Testis (tissue), 3 donors: Measurements from ENCODE around the gene CBFA2T3. TPM values are rescaled to one million over a fixed set of nuclear protein-coding genes. Genes with fewer than 3 reads are reported as not detected.

Experiments
- DNase-seq: peaks from one replicate; pipeline ENCODE4 v3.0.0-alpha.2; 2019
- H3K27ac ChIP-seq, 2 donors: fragments of 200-600 bp; sonication (generic); one replicate each; pipeline ENCODE4 v1.5.1; 2019
- H3K27me3 ChIP-seq: fragments of 200-600 bp; sonication (generic); one replicate; pipeline ENCODE4 v1.5.1; 2019
- H3K36me3 ChIP-seq: fragments of 200-600 bp; sonication (generic); one replicate; pipeline ENCODE4 v1.5.1; 2017; ENCODE audit warnings: low read depth; ENCODE audit errors: missing control alignments
- H3K4me1 ChIP-seq: fragments of 200-600 bp; sonication (generic); one replicate; pipeline ENCODE4 v1.5.1; 2019
- H3K4me3 ChIP-seq, 2 donors: fragments of 200-600 bp; sonication (generic); one replicate each; pipeline ENCODE4 v1.5.1; 2017 to 2019
- H3K9me3 ChIP-seq: fragments of 200-600 bp; sonication (generic); one replicate; pipeline ENCODE4 v1.5.1; 2017
- POLR2A ChIP-seq: fragments of 450-650 bp; IDR thresholded peaks from one replicate; pipeline ENCODE4 v1.6.1; 2017; ENCODE audit warnings: antibody characterized with exemption, mild to moderate bottlenecking, moderate library complexity
- WGBS, 2 donors: methylation state at CpG; one replicate each; pipeline ENCODE4 v1.1.5; 2018; 5-methylcytosine and 5-hydroxymethylcytosine counted together
- intact Hi-C: fragments of 100-400 bp; cut with DNase I; formaldehyde crosslinking; loops from one replicate; pipeline ENCODE4 v1.15.1; 2023; ENCODE audit warnings: low total_unique reads
- polyA plus RNA-seq: library from polyadenylated mRNA; stranded (reverse); fragments of 350-450 nt; fragmentation: Illumina TruSeq; extraction: RNeasy Lipid Tissue Mini Kit (QIAGEN cat#74804); gene quantifications from one replicate; pipeline ENCODE4 v1.2.3, GENCODE V29; 2014; ENCODE audit warnings: low read depth, low replicate concordance; ENCODE audit not compliant: insufficient read depth
- total RNA-seq, 2 donors: library from RNA; depleted of rRNA; stranded (reverse); fragments of >200 nt; gene quantifications; one replicate each; pipeline ENCODE4 v1.2.3, GENCODE V29; 2016
- TF ChIP-seq, protein P1 (sequence below), 3 experiments: fragments of 450-650 bp in 2 of 3; fragments of 200-600 bp in 1 of 3; sonication (generic) in 1 of 3; IDR thresholded peaks; one replicate each; pipeline ENCODE4 v1.5.1; 2016 to 2019; ENCODE audit warnings: antibody characterized with exemption in 3 of 3, mild to moderate bottlenecking in 2 of 3, moderate library complexity in 1 of 3

CBFA2T3 gene
- total and polyA plus RNA-seq, 3 donors from 2014 or later = 7.1 to 11.9 (median 9.2) TPM

DNA sequence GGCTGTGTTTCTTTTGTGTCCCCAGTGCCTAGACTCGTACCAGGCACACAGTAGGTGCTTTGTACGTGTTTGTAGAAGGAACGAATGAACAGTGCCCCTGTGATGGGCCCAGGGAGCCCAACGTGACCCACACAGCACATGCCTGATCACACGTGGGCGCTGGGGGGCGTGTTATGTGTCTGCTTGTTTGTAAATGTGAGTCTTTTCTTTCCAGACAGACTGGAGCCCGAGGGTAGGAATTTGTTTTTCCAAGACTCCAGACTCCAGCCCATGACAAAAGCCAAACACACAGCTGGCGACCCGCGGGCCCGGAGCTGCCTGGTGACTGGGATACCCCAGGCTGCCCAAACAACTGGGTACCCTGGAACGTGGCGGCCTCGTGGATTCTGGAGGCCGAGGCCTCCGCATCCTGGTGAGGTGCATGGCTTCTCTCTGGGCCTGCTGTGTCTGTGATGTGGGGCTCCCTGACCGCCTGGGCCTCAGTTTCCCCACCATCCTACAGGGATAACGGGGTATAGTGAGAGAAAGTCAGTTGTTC lies 14.9 kb upstream of the CBFA2T3 start:
- Histone ChIP-seq H3K4me3 (no peak overlapping the region), H3K27ac (no peak overlapping the region), H3K9me3 (no peaks in the 10 kb centered on the region), H3K36me3 (no peaks in the 10 kb centered on the region), H3K4me1 (no peaks in the 10 kb centered on the region), H3K27me3 (no peaks in the 10 kb centered on the region)
- TF ChIP-seq, protein P1, sequence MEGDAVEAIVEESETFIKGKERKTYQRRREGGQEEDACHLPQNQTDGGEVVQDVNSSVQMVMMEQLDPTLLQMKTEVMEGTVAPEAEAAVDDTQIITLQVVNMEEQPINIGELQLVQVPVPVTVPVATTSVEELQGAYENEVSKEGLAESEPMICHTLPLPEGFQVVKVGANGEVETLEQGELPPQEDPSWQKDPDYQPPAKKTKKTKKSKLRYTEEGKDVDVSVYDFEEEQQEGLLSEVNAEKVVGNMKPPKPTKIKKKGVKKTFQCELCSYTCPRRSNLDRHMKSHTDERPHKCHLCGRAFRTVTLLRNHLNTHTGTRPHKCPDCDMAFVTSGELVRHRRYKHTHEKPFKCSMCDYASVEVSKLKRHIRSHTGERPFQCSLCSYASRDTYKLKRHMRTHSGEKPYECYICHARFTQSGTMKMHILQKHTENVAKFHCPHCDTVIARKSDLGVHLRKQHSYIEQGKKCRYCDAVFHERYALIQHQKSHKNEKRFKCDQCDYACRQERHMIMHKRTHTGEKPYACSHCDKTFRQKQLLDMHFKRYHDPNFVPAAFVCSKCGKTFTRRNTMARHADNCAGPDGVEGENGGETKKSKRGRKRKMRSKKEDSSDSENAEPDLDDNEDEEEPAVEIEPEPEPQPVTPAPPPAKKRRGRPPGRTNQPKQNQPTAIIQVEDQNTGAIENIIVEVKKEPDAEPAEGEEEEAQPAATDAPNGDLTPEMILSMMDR (IDR thresholded peaks at IDR 0.05) = no peak
- no peak for DNase-seq
- WGBS, 2 donors = 78 to 84% methylated on average over 7 to 19 of the region's 19 CpGs
- intact Hi-C loops = no loop called here

DNA sequence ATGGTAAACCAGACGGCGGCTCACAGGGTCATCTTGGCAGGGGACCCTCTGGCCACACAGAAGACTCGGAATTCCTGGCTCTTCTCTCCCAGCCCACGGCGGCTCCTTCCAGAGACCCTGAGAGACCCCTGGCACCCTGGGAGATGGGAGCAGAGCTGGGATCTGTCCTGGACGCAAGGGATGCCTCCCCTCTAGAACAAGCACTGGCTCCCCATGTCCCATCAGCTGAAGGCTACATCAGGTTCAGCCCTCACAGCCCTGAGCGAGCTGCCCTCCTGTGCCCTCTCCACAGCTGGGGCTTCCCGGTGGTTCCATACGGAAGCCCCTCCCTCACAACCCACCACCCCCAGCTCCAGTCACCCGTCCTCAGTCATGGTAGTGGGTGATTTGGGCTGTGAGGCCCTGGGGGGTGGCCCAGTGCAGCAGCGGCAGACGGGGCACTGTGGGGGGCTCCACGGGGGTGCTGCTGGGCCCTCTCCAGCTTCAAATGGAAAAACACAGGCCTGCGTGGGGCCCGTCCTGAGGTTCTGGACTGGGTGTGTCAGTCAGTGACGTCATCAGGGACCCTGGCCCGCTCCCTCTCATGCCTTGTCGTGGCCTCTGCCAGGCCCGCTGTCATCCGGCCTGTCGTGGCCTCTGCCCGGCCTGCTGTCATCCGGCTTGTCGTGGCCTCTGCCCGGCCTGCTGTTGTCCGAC lies 13.0 kb upstream of the CBFA2T3 start:
- Histone ChIP-seq H3K4me3 (no peak overlapping the region), H3K27ac (no peak overlapping the region), H3K27me3 (no peaks in the 10 kb centered on the region), H3K9me3 (no peaks in the 10 kb centered on the region), H3K36me3 (no peaks in the 10 kb centered on the region), H3K4me1 (no peaks in the 10 kb centered on the region)
- no peak for TF ChIP-seq POLR2A
- TF ChIP-seq, protein P1 (IDR thresholded peaks at IDR 0.05) = no peak
- intact Hi-C loops = no loop called here
- WGBS, 2 donors = 86 to 91% methylated on average over 7 to 26 of the region's 26 CpGs
- DNase-seq = no peak

DNA sequence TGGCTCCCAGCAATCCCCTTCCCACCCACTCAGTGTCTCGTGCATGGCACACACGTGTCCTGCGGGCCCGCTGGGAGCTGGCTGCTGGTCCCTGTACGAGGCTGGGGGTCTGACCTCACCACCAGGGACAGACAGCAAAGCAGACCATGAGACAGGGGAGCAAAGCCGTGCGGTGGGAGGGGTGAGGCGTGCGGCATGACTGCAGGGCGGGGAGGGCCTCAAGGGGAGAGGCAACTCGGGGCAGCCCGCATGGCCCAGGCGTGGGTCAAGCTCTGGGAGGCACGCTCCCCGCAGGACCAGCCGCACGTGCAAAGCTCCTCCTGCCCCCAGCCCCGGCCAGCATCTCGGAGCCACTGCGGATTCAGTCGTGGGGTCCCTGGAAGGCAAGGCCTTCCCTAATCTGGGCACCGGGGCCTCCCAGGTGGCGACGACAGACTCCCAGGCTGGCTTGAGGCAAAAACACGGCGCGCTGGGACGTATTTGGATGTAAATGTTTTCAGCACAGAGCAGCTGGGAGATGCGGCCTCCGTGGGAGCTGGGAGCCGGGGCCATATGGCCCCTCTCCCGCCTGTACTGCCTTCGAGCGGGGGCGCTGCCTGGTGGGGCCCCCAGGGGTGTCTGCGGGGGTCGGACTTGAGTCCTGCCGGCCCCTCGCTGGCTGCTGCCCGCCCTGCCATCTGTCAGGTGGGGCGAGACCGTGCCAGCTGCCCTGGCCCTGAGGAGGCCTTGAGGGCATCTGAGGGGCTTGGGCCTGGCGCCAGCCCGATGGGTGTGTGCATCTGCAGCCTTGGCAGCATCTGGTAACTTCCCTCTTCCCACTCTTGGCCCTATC lies 12.2 kb upstream of the CBFA2T3 start:
- Histone ChIP-seq H3K9me3 (no peaks in the 10 kb centered on the region), H3K36me3 (no peaks in the 10 kb centered on the region), H3K4me1 (no peaks in the 10 kb centered on the region), H3K27ac (no peak overlapping the region), H3K27me3 (no peaks in the 10 kb centered on the region), H3K4me3 (no peak overlapping the region)
- no peak for DNase-seq
- 71 to 78% methylated on average over 19 to 43 of the region's 44 CpGs for WGBS, 2 donors
- intact Hi-C loops = no loop called here
- TF ChIP-seq, protein P1 (IDR thresholded peaks at IDR 0.05) = no peak
- TF ChIP-seq POLR2A = no peak

DNA sequence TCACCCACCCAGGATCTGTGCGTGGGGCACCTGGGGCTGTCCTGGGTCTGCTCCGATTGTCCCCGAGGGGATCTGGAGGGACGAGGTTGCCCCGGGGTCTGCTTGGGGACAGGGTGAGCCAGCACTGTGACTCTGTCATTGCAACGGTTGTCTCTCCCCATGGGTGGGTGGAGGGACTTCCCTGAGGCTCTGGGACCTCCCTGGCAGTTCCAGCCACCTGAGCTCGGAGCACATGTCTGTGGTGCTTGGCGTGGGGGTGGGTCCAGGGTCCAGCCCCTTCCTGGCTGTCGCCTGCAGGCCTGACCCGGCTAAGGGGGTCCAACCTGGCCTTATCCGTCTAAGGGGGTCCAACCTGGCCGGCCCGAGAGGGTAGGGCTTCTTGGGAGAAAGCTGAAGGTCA lies 8.5 kb upstream of the CBFA2T3 start:
- no peak overlapping the region for H3K27ac ChIP-seq
- H3K36me3 ChIP-seq = no peaks in the 10 kb centered on the region
- H3K9me3 ChIP-seq = no peaks in the 10 kb centered on the region
- TF ChIP-seq, protein P1 (IDR thresholded peaks at IDR 0.05) = no peak
- TF ChIP-seq POLR2A = no peak
- no peaks in the 10 kb centered on the region for H3K4me1 ChIP-seq
- DNase-seq = no peak
- no peaks in the 10 kb centered on the region for H3K27me3 ChIP-seq
- intact Hi-C loops = no loop called here
- WGBS, 2 donors = 83 to 93% methylated on average over 6 to 13 of the region's 13 CpGs
- H3K4me3 ChIP-seq = no peak overlapping the region
